RWPE1 (cell line): ENCODE results near the gene AMOTL2.

Experiments used
- CTCF ChIA-PET: fragments of 350-600 bp; sonication (Branson Sonifier 250); formaldehyde crosslinking; extraction: SDS; loops from one replicate; lab custom pipeline; 2021; lab: Yijun Ruan, JAX
- POLR2A ChIA-PET: fragments of 400-600 bp; formaldehyde crosslinking; extraction: SDS; loops from one replicate; lab custom pipeline; 2020; ENCODE audit warnings: antibody characterized with exemption; ENCODE audit not compliant: low non-redundant PET; lab: Yijun Ruan, JAX
- DNase-seq: peaks from one replicate; pipeline ENCODE4 v3.0.0; 2012; ENCODE audit warnings: low spot score
- H3K27ac ChIP-seq: fragments of 450-650 bp; 2 replicates; pipeline ENCODE4 v1.5.1; 2017
- TF ChIP-seq, protein P1 (sequence below): fragments of 450-650 bp; conservative IDR thresholded peaks from 2 replicates; pipeline ENCODE4 v1.5.1; 2017; ENCODE audit warnings: low read depth, mild to moderate bottlenecking

AMOTL2 gene

DNA sequence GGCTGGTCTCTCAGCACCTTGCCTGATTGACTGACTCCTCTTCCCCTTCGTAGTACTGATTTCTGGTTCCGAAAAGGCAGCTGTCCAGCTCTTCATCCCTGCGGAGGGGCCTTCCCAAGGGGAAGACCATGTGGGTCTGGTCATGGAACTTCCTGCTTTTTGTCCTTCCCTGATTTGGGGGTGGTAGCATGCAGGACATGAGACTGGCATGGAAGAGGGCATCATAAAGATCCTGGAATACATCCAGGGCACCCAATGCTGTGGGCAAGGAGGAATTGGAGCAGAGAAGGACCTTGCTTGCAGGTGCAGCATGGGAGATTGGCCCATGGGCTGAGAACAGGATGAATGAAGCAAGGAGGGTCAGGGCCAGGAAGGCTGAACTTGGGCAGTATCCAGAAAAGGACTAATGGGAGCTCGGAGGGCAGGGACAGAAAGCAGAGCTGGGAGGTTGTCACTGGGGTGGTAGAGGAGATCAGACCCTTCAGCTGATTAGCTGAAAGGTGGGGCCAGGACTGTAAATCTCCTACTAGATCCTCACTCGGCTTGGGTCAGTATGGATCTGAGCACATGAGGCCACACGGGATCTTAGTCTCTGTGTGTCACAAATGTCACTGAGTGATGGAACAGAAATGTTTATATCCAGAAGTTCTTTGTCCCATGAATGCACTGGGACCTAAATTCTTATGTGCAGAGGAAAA lies 59.5 kb downstream of the AMOTL2 start:
- TF ChIP-seq, protein P1, sequence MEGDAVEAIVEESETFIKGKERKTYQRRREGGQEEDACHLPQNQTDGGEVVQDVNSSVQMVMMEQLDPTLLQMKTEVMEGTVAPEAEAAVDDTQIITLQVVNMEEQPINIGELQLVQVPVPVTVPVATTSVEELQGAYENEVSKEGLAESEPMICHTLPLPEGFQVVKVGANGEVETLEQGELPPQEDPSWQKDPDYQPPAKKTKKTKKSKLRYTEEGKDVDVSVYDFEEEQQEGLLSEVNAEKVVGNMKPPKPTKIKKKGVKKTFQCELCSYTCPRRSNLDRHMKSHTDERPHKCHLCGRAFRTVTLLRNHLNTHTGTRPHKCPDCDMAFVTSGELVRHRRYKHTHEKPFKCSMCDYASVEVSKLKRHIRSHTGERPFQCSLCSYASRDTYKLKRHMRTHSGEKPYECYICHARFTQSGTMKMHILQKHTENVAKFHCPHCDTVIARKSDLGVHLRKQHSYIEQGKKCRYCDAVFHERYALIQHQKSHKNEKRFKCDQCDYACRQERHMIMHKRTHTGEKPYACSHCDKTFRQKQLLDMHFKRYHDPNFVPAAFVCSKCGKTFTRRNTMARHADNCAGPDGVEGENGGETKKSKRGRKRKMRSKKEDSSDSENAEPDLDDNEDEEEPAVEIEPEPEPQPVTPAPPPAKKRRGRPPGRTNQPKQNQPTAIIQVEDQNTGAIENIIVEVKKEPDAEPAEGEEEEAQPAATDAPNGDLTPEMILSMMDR: no peak
- ChIA-PET CTCF (interaction anchor here (0.7 kb wide), 1 partner anchor 159 kb away, joined by 4 read pairs; no protein-coding TSS in a partner anchor), POLR2A (no interaction called here)
- peak overlapping the region; percentile 83 for H3K27ac ChIP-seq
- no peak for DNase-seq

DNA sequence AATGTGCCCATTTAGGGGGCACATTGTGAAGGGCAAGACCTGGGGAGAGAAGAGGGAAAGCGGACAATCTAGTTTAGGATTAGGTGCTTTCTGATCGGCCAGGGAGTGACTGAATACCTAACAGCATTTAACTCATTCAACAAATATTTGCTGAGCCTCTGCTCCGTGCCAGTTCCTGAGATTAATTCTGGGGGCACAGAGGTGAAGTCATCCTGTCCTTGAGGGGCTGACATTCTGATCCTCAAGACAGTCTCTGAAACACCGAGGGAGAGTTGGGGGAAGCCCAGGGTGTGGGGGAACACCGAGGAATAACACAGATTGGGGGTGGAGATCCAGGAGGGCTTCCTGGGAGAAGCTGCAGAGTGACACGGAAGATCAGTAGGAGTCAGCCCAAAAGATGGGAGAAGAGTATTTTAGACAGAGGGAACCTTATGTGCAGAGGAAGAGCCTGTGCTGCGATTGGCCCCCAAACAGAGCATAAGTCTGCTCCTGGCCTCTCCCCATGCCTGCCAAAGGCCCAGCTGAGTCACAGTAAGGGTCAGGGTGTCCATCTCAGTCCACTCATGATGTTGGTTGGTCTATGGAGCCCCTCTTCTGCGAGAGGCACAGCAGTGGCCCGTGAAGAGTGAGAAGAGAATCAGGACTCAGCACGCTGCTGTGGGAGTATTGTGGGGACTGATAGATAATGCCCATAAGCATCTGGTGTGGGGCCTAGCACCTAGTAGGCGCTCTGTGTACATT lies 60.2 kb downstream of the AMOTL2 start:
- TF ChIP-seq, protein P1: no peak
- ChIA-PET CTCF (interaction anchor here (0.5 kb wide), 1 partner anchor 23 kb away, joined by 3 read pairs; no protein-coding TSS in a partner anchor), POLR2A (no interaction called here)
- DNase-seq: no peak
- H3K27ac ChIP-seq: peak overlapping the region; percentile 83

DNA sequence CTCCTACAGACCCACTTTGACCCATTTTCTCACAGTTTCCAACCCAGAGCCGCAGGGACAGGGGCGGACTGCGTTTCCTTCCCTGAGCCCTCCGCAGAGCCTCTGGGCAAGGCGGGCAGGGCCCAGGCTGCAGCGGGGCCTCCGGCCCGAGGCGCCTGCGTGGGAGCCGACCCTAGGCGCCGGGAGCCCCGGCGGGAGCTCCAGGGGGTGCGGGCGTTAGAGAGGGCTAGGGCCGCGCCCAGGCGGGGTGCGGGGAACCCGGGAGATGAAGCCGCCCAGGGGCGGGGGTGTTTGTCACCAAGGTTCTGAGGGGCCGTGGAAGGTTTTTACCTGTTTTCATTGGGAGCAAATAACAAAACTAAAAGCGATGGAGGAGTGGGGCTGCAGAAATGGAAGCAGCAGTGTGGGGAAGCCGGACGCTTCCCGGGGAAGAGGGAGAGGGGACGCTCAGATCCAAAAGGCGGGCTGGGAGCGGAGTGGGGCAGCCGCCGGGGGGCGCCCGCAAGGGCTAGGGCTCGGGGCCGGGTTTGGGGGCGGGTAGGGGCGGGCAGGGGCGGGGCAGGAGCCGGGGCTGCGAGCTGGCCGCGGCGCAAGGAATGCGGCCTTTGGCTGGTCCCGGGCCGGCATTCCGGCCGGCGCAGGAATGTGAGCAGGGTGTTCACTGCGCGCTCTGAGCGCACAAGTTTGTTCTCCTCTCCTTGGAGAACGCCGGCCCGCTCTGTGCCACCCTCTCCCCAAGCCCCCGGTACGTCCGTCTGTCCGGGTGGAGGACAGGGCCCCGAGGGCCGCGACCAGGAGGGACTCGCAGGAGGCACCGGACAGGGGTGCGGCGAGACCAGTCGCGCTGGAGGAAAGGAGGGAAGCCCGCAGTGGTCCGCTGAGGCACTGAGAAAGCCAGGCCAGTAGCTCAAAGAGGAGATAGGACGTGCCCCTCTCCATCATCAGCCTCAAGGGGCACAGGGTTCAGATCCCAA lies 61.1 kb downstream of the AMOTL2 start:
- H3K27ac ChIP-seq: peak overlapping the region; percentile 83
- POLR2A ChIA-PET: interaction anchor here (1.0 kb wide), 1 partner anchor 51 kb away, joined by 3 read pairs; no protein-coding TSS in a partner anchor
- CTCF ChIA-PET: interaction anchor here (0.5 to 1.6 kb wide), 4 partner anchors 24 to 1872 kb away, joined by 3 to 5 read pairs (median 3); no protein-coding TSS in a partner anchor
- TF ChIP-seq, protein P1: no peak
- peak; percentile 45 for DNase-seq

DNA sequence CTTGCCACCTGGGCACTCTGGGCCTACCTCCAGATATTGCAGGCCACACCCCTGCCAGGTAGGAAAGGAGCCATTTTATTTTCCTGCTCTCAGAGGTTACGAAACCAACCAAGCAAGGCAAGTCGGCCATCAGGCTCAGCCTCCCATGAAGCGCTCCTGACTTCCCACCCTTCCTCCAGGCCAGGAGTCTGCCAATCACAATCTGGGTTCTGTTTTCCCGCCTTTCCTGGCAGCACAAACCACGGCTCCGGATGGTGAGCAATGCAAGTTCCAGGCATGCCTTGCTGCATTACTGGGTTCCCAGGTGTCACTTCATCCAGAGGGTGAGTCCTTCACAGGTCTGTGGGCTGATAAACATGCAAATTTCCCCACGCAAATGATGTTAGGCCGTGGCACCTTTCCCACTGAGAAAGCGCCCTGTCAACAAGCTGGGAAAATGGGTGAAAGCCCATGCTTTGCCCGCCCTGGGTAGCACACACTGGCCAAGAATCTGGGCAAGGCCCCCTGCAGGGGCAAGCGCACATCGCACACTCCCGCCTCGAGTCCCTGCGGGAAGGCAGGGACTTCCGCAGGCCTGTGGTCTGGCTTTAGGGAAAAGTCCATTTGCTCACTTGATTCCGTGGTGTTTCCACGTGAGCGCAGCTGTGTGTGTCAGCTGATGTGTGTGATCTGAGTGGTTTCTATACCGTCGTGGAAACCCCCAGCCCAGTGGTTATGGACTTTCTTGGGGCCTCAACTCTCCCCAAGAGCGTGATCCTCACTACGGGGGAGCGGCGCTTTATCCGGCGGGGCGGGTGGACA lies 62.0 kb downstream of the AMOTL2 start:
- ChIA-PET POLR2A (interaction anchor here (1.0 kb wide), 1 partner anchor 51 kb away, joined by 3 read pairs; no protein-coding TSS in a partner anchor), CTCF (interaction anchor here (0.5 to 1.6 kb wide), 4 partner anchors 29 to 1873 kb away, joined by 3 to 5 read pairs (median 3); no protein-coding TSS in a partner anchor)
- peak; percentile 69 for DNase-seq
- TF ChIP-seq, protein P1: no peak
- peak overlapping the region; percentile 83 for H3K27ac ChIP-seq

DNA sequence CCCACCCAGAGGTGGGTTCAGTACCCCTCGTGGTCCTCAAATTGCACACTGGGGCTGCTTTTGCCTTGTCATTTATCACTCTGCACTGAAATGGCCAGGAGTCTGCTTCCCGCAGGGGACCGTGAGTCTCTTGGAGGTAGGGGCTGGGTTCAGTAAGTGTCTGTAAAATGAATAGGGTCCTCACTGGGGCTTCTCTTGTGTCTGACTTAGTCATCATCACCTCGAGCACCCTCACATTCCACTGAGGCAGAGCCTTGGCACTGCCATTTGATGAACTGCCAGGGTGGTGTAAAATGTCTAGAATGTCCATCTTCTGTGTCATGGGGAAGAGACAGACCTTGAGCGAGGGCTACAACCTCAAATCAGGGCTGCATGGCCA lies 62.6 kb downstream of the AMOTL2 start:
- CTCF ChIA-PET: interaction anchor here (0.6 to 1.6 kb wide), 2 partner anchors 30 to 47 kb away, joined by 3 to 5 read pairs; no protein-coding TSS in a partner anchor
- peak overlapping the region; percentile 83 for H3K27ac ChIP-seq
- DNase-seq: no peak

More for the DNA sequence above, 62.6 kb downstream of the AMOTL2 start:
- TF ChIP-seq, protein P1: no peak
- POLR2A ChIA-PET: no interaction called here
